ENCODE measurements around the gene CDH2. TPM values are rescaled to one million over a fixed set of nuclear protein-coding genes. Genes with fewer than 3 reads are reported as not detected.

CDH2 gene
- total RNA-seq, 1 donor from 2014 or later = 370 TPM

DNA sequence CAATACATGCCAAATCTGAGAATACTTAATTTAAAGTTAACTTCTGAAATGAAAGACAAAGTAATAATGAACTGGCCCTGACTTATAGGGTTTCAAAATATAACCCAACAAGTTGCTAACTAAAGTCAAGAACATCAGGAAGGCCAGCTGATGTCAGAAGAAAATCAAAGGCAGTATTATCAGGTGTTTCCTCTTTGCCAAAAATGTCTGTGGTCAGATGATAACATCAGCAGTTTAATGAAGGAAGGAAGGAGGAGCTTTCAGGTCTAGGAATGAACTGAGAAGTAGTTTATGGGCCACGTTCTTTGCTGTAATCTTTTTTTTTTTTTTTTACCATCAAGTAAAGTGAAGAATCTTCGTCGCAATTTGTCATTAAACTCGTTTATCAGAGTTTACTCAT is 40.9 kb downstream of the CDH2 start:
- TF ChIP-seq, protein P1, sequence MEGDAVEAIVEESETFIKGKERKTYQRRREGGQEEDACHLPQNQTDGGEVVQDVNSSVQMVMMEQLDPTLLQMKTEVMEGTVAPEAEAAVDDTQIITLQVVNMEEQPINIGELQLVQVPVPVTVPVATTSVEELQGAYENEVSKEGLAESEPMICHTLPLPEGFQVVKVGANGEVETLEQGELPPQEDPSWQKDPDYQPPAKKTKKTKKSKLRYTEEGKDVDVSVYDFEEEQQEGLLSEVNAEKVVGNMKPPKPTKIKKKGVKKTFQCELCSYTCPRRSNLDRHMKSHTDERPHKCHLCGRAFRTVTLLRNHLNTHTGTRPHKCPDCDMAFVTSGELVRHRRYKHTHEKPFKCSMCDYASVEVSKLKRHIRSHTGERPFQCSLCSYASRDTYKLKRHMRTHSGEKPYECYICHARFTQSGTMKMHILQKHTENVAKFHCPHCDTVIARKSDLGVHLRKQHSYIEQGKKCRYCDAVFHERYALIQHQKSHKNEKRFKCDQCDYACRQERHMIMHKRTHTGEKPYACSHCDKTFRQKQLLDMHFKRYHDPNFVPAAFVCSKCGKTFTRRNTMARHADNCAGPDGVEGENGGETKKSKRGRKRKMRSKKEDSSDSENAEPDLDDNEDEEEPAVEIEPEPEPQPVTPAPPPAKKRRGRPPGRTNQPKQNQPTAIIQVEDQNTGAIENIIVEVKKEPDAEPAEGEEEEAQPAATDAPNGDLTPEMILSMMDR (IDR thresholded peaks at IDR 0.05; ENCODE audit: borderline replicate concordance) = no peak
- DNase-seq = no peak
- H3K9me3 ChIP-seq (replicated peaks) = no peaks in the 10 kb centered on the region
- no peak overlapping the region for H3K4me3 ChIP-seq
- H3K36me3 ChIP-seq = no peaks in the 10 kb centered on the region
- H3K27me3 ChIP-seq (ENCODE audit: low read depth) = no peaks in the 10 kb centered on the region
- peak overlapping the region; percentile 58 for H3K27ac ChIP-seq (replicated peaks)
- intact Hi-C loops (cut with micrococcal nuclease) = no loop called here
- H3K4me1 ChIP-seq = peaks cover 54% of the 10 kb centered on the region

DNA sequence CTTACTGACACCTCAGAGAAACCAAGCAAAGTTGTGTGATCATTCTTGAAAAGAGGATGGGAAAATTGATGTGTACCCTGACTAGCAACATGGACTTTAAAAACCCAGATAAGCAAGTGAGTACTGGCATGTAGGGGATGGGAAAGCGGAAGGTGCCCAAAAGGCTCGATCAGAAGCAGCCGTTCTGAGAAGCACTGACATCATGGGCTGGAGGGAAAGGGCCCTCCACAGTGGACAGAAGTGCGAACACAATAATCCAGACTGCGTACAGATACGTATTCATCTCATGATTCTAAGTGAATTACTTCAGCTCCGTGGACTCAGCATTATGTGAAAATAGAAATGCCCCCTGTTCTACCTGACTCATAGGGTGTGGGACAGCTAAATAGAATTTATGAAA is 42.2 kb downstream of the CDH2 start:
- no peaks in the 10 kb centered on the region for H3K36me3 ChIP-seq
- no peaks in the 10 kb centered on the region for H3K27me3 ChIP-seq (ENCODE audit: low read depth)
- TF ChIP-seq, protein P1 (IDR thresholded peaks at IDR 0.05; ENCODE audit: borderline replicate concordance) = no peak
- H3K4me1 ChIP-seq = peaks cover 59% of the 10 kb centered on the region
- no peak overlapping the region for H3K4me3 ChIP-seq
- H3K27ac ChIP-seq (replicated peaks) = peak overlapping the region; percentile 58
- no peaks in the 10 kb centered on the region for H3K9me3 ChIP-seq (replicated peaks)
- intact Hi-C loops (cut with micrococcal nuclease) = no loop called here
- DNase-seq = no peak

DNA sequence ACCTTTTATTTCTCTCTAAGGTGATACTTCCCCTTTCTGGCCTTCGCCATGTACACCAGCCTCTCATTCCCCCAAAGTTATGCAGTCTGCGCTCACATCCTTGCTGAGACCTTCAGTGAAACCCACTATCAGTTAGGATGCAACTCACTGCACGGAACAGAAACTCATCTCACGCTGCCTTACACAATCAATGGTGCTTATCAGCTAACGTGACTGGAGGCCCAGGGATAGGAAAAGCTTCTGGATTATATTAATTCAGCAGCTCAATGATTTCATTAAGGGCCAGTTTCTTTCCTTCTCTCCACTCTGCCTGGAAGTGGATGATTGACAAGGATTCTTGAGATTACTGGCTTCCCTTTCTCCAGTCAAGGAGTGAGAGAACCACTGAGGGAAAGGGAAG is 44.8 kb downstream of the CDH2 start:
- no peaks in the 10 kb centered on the region for H3K36me3 ChIP-seq
- intact Hi-C loops (cut with micrococcal nuclease) = no loop called here
- no peak overlapping the region for H3K4me3 ChIP-seq
- TF ChIP-seq, protein P1 (IDR thresholded peaks at IDR 0.05; ENCODE audit: borderline replicate concordance) = no peak
- no peaks in the 10 kb centered on the region for H3K27me3 ChIP-seq (ENCODE audit: low read depth)
- DNase-seq = no peak
- H3K4me1 ChIP-seq = peaks cover 64% of the 10 kb centered on the region
- H3K27ac ChIP-seq (replicated peaks) = peak overlapping the region; percentile 88
- no peaks in the 10 kb centered on the region for H3K9me3 ChIP-seq (replicated peaks)

DNA sequence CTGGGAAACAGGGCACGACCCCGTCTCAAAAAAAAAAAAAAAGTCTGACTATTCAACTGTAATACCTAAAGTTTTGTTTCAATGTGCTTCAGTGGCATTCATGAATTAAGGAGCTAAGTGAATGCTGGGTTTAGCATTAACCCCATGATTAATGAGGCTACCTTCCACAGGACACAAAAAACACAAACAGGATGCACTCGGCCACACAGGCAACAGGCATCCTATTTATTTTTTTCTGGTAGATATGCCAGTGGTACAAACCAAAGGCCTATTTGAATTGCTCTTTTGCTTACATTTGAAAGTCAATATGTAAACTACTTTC is 48.3 kb downstream of the CDH2 start:
- intact Hi-C loops (cut with micrococcal nuclease) = no loop called here
- H3K4me1 ChIP-seq = peaks cover 79% of the 10 kb centered on the region

DNA sequence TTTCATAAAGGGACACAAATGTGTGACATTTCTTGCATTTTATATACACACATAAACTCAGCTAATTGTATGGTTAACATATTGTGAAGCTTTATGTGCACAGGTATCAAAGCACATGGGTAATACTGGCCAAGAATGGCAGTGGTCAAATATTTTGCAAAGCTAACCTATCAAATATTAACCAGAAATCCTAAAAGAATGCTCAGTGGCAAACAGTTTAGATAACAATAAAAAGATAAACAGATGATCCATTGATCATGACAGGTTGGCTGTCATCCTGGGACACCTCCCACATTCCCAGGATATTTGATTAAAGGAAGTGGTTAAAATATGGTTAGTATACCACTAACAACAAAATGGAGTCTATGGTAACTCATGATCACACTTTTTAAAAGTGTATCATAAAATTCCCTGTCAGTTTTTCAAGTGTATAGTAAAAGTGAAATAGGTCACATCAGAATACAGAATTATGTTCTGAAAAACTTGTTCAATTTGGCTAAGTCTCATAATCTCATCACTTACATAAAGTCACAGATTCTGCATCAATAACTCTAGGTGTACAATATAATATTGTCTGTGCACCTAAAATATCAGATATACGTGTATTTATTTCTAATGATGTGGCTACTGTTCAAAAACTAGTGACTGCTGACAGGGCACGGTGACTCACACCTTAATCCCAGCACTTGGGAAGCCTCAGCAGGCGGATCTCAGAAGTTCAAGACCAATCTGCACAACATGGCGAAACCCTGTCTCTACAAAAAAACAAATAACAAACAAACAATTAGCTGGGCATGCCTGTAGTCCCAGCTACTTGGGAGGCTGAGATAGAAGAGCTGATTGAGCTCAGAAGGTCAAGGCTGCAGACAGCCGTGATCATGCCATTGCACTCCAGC is 48.9 kb downstream of the CDH2 start:
- Histone ChIP-seq H3K9me3 (replicated peaks) (no peaks in the 10 kb centered on the region), H3K4me1 (peaks cover 80% of the 10 kb centered on the region), H3K4me3 (no peak overlapping the region), H3K36me3 (no peaks in the 10 kb centered on the region), H3K27ac (replicated peaks) (peak overlapping the region; percentile 88), H3K27me3 (ENCODE audit: low read depth) (no peaks in the 10 kb centered on the region)
- TF ChIP-seq, protein P1 (IDR thresholded peaks at IDR 0.05; ENCODE audit: borderline replicate concordance) = no peak
- intact Hi-C loops (cut with micrococcal nuclease) = no loop called here
- DNase-seq = no peak

More for the DNA sequence above, 48.3 kb downstream of the CDH2 start:
- no peak for DNase-seq
- Histone ChIP-seq H3K27ac (replicated peaks) (peak overlapping the region; percentile 88), H3K9me3 (replicated peaks) (no peaks in the 10 kb centered on the region), H3K36me3 (no peaks in the 10 kb centered on the region), H3K27me3 (ENCODE audit: low read depth) (no peaks in the 10 kb centered on the region), H3K4me3 (no peak overlapping the region)
- TF ChIP-seq, protein P1 (IDR thresholded peaks at IDR 0.05; ENCODE audit: borderline replicate concordance) = no peak
